ENCODE measurements around the gene PEPD.

DNA sequence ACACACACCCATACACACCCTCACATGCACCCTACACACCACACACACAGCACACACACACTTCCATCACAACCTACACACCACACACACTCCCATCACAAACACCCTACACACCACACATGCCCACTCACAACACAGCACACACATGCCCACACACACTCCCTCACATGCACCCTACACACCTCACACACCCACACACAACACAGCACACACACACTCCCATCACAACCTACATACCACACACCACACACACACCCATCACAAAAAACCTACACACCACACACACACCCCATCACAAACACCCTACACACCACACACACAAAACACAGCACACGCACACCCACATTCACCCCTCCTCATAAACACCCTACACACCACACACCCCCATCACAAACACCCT lies 15.1 kb downstream of the PEPD start:
- TF ChIP-seq POLR2A (IDR thresholded peaks at IDR 0.05): no peak
- TF ChIP-seq, protein P1, sequence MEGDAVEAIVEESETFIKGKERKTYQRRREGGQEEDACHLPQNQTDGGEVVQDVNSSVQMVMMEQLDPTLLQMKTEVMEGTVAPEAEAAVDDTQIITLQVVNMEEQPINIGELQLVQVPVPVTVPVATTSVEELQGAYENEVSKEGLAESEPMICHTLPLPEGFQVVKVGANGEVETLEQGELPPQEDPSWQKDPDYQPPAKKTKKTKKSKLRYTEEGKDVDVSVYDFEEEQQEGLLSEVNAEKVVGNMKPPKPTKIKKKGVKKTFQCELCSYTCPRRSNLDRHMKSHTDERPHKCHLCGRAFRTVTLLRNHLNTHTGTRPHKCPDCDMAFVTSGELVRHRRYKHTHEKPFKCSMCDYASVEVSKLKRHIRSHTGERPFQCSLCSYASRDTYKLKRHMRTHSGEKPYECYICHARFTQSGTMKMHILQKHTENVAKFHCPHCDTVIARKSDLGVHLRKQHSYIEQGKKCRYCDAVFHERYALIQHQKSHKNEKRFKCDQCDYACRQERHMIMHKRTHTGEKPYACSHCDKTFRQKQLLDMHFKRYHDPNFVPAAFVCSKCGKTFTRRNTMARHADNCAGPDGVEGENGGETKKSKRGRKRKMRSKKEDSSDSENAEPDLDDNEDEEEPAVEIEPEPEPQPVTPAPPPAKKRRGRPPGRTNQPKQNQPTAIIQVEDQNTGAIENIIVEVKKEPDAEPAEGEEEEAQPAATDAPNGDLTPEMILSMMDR (IDR thresholded peaks at IDR 0.05 in 4 of 5, conservative IDR thresholded peaks at IDR 0.05 in 1 of 5): no peak
